ENCODE data around the gene BMPER.

BMPER gene

DNA sequence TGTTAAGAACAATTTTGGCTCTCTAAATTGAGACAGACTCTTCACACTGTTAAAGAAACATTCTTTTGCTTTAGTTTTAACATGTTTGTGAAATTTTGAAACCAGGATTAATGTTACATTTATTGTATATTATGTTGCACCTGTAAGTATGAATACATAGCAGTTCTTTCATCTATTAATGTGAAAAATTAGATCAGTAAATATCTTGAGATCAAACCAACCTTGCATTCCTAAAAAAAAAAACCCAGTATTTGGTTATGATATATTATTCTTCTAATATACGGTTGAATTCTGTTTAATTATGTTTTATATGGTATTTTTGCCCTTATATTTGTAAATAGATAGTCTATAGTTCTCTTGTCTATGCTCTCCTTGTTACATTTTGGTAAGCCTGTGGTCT, 219.4 kb downstream of the BMPER start:
- TF ChIP-seq POLR2AphosphoS5 (IDR thresholded peaks at IDR 0.05; ENCODE audit: low read depth, low read length) (no peak), TAF1 (IDR thresholded peaks at IDR 0.05; ENCODE audit: borderline replicate concordance, insufficient read depth, low read length) (no peak), SIN3A (IDR thresholded peaks at IDR 0.05; ENCODE audit: borderline replicate concordance, insufficient read depth, low read length) (no peak), FOXP2 (optimal IDR thresholded peaks at IDR 0.05; ENCODE audit: borderline replicate concordance, extremely low read depth, extremely low read length, insufficient read depth) (no peak)
- TF ChIP-seq, protein P1, sequence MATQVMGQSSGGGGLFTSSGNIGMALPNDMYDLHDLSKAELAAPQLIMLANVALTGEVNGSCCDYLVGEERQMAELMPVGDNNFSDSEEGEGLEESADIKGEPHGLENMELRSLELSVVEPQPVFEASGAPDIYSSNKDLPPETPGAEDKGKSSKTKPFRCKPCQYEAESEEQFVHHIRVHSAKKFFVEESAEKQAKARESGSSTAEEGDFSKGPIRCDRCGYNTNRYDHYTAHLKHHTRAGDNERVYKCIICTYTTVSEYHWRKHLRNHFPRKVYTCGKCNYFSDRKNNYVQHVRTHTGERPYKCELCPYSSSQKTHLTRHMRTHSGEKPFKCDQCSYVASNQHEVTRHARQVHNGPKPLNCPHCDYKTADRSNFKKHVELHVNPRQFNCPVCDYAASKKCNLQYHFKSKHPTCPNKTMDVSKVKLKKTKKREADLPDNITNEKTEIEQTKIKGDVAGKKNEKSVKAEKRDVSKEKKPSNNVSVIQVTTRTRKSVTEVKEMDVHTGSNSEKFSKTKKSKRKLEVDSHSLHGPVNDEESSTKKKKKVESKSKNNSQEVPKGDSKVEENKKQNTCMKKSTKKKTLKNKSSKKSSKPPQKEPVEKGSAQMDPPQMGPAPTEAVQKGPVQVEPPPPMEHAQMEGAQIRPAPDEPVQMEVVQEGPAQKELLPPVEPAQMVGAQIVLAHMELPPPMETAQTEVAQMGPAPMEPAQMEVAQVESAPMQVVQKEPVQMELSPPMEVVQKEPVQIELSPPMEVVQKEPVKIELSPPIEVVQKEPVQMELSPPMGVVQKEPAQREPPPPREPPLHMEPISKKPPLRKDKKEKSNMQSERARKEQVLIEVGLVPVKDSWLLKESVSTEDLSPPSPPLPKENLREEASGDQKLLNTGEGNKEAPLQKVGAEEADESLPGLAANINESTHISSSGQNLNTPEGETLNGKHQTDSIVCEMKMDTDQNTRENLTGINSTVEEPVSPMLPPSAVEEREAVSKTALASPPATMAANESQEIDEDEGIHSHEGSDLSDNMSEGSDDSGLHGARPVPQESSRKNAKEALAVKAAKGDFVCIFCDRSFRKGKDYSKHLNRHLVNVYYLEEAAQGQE (IDR thresholded peaks at IDR 0.05; ENCODE audit: insufficient read depth in 1 of 2, low read depth in 2 of 2, low read length in 2 of 2): no peak

DNA sequence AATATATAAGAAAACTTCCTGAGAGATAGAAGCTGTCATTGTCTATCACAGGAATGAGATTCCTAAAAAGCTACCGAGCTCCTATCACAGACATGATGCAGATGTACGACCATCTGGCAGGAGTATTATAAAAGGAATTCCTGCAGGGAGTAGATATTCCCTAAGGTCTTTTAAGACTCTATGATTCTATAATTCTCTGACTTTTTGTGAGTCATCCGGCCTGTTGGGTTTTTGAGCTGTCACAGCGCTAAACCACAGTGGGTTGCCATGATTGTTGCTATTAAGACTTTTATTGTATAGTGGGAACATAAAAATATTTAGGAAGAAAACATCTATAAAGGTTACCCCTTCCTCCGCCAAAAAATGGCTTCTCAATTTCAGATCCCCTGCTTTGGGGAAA, 223.4 kb downstream of the BMPER start:
- TF ChIP-seq TAF1 (IDR thresholded peaks at IDR 0.05; ENCODE audit: borderline replicate concordance, insufficient read depth, low read length) (no peak), FOXP2 (optimal IDR thresholded peaks at IDR 0.05; ENCODE audit: borderline replicate concordance, extremely low read depth, extremely low read length, insufficient read depth) (no peak), SIN3A (IDR thresholded peaks at IDR 0.05; ENCODE audit: borderline replicate concordance, insufficient read depth, low read length) (no peak), POLR2AphosphoS5 (IDR thresholded peaks at IDR 0.05; ENCODE audit: low read depth, low read length) (no peak)
- TF ChIP-seq, protein P1 (IDR thresholded peaks at IDR 0.05; ENCODE audit: insufficient read depth in 1 of 2, low read depth in 2 of 2, low read length in 2 of 2): no peak

DNA sequence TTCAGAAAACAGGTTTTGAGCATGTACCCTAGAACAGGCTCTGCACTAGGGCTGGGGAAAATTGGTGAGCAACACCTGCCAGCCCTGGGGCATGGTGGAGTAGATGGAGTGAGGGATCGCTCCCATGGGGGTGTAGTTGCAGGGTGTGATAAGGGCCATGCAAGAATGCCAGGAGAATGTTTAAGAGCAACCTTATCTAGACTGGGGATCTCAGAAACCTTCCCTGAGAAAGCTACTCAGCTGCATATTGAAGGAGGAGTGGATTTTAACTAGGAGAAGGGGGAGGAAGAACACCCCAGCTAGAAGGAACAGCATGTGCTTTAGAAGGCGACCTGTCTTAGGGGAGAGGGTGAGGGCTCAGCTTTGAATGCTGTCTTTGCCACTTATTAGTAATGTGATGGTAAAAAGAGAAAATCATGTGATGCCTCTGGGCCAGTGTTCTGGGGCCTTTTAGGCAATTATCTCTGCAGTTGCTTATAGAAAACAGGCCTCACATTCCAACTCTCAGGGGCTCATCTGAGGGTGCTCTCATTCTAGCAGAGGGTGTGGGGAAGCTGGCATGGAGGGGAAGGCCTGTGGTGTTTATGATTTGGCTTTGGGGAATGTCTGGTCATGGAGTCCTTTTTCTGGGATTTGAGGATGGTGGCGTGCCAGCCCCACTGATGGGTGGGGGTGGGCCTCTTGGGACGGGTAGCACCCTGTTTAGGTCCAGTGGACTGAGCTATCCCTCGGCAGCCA, 225.4 kb downstream of the BMPER start:
- TF ChIP-seq, protein P1 (IDR thresholded peaks at IDR 0.05; ENCODE audit: insufficient read depth in 1 of 2, low read depth in 2 of 2, low read length in 2 of 2): no peak
- TF ChIP-seq FOXP2 (optimal IDR thresholded peaks at IDR 0.05; ENCODE audit: borderline replicate concordance, extremely low read depth, extremely low read length, insufficient read depth) (no peak), TAF1 (IDR thresholded peaks at IDR 0.05; ENCODE audit: borderline replicate concordance, insufficient read depth, low read length) (no peak), POLR2AphosphoS5 (IDR thresholded peaks at IDR 0.05; ENCODE audit: low read depth, low read length) (no peak), SIN3A (IDR thresholded peaks at IDR 0.05; ENCODE audit: borderline replicate concordance, insufficient read depth, low read length) (no peak)

DNA sequence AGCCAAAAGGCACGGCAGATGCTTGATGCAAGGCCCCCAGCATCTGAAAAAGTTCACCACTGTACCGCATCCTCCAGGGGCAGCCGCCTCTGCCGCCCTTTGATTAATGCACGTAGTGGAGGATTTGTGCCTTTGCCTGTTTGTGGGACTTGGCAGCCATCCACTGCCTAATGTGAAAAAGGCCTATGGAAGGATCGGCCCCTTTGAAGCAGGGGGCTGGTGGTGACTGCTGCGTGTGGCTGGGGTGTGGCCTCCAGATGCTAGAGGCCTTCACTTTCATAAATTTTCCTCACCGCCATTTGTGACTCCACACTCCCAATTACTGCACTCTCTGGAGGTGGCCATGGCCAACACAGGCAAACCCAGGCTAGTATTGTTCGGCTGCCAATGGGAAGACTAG, 226.0 kb downstream of the BMPER start:
- TF ChIP-seq, protein P1 (IDR thresholded peaks at IDR 0.05; ENCODE audit: insufficient read depth in 1 of 2, low read depth in 2 of 2, low read length in 2 of 2): no peak
- TF ChIP-seq SIN3A (IDR thresholded peaks at IDR 0.05; ENCODE audit: borderline replicate concordance, insufficient read depth, low read length): no peak
- no peak for TF ChIP-seq FOXP2 (optimal IDR thresholded peaks at IDR 0.05; ENCODE audit: borderline replicate concordance, extremely low read depth, extremely low read length, insufficient read depth)
- no peak for TF ChIP-seq POLR2AphosphoS5 (IDR thresholded peaks at IDR 0.05; ENCODE audit: low read depth, low read length)
- no peak for TF ChIP-seq TAF1 (IDR thresholded peaks at IDR 0.05; ENCODE audit: borderline replicate concordance, insufficient read depth, low read length)
